ENCODE results near the gene AP1B1. TPM values are rescaled to one million over a fixed set of nuclear protein-coding genes. Genes with fewer than 3 reads are reported as not detected.

AP1B1 gene
- total and polyA plus RNA-seq, 4 donors, result 22.3 to 71.9 (median 44.2) TPM

GRCh38 chr22:29308791-29309262 lies 79.5 kb downstream of the AP1B1 start:
- DNase-seq, result peak in 1 of 2 donors; percentile 58
- WGBS, 2 donors, result 31 to 39% methylated on average over 13 of the region's 13 CpGs
- Histone ChIP-seq H3K36me3 (ENCODE audit: control insufficient read depth in 1 of 2, insufficient read depth in 2 of 2, low read length in 1 of 2) (no peaks in the 10 kb centered on the region), H3K4me1 (ENCODE audit: control insufficient read depth in 1 of 2, insufficient read depth in 2 of 2, low read length in 2 of 2) (no peaks in the 10 kb centered on the region), H3K4me3 (ENCODE audit: low read length in 2 of 2) (no peak overlapping the region), H3K27me3 (ENCODE audit: control insufficient read depth in 1 of 2, insufficient read depth in 2 of 2, low read length in 1 of 2) (no peaks in the 10 kb centered on the region), H3K9me3 (ENCODE audit: control insufficient read depth, low read length) (no peaks in the 10 kb centered on the region), H3K27ac (ENCODE audit: low read depth in 1 of 2, low read length in 2 of 2) (peak overlapping the region in 1 of 2 donors; percentile 62)
- intact Hi-C loops (cut with DNase I), result loop anchor here (5.0 kb wide), 2 partner anchors 42 to 48 kb away; partner anchors contain the start of genes EWSR1 (in 1 of the 2) and RHBDD3 (in 1 of the 2)
- ATAC-seq (ENCODE audit: low FRiP score), result no peak

- ATAC-seq (ENCODE audit: low FRiP score) (no peak), DNase-seq (peak; percentile 56 to 77)
- no peaks in the 10 kb centered on the region for H3K36me3 ChIP-seq (ENCODE audit: control insufficient read depth in 1 of 2, insufficient read depth in 2 of 2, low read length in 1 of 2)
- intact Hi-C loops (cut with DNase I), result loop anchor here (5.0 kb wide), 2 partner anchors 41 to 49 kb away; partner anchors contain the start of genes EWSR1 (in 1 of the 2) and RHBDD3 (in 1 of the 2)
- 53 to 64% methylated on average over 50 of the region's 50 CpGs for whole genome bisulfite sequencing, 2 donors
- peak overlapping the region in 1 of 2 donors; percentile 62 for H3K27ac ChIP-seq (ENCODE audit: low read depth in 1 of 2, low read length in 2 of 2)
- no peaks in the 10 kb centered on the region for H3K27me3 ChIP-seq (ENCODE audit: control insufficient read depth in 1 of 2, insufficient read depth in 2 of 2, low read length in 1 of 2)
- no peak overlapping the region for H3K4me3 ChIP-seq (ENCODE audit: low read length in 2 of 2)
- no peaks in the 10 kb centered on the region for H3K4me1 ChIP-seq (ENCODE audit: control insufficient read depth in 1 of 2, insufficient read depth in 2 of 2, low read length in 2 of 2)
- H3K9me3 ChIP-seq (ENCODE audit: control insufficient read depth, low read length), result no peaks in the 10 kb centered on the region
Observed at GRCh38 chr22:29308148-29308790, 80.1 kb downstream of the AP1B1 start.

DNA sequence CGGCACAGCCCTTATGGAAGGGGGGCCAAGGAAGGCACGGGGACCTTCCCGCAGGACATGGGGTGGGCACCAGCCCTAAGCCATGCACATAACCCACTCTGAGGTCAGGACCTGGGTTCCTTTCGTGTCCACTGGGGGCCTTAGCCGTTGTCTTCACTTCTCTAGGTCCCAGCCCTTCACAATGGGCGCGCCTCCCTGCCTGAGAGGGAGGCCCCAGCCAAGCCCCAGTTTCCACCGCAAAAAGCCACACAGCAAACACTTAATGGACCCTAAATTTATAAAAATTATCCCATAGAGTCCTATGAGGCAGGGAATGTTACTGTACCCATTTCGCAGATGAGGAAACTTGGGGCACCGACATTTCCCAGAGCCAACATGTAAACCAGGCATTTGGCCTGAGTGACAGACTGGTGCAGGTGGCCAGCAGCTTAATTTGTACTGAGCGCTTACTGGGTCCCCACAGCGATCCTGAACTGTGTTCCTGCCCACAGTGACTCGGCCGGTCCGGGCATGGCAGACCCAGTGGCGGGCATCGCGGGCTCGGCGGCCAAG lies 80.7 kb downstream of the AP1B1 start:
- H3K9me3 ChIP-seq (ENCODE audit: control insufficient read depth, low read length), result no peaks in the 10 kb centered on the region
- H3K27ac ChIP-seq (ENCODE audit: low read depth in 1 of 2, low read length in 2 of 2), result peak overlapping the region in 1 of 2 donors; percentile 62
- intact Hi-C loops (cut with DNase I), result loop anchor here (2.0 to 5.0 kb wide), 3 partner anchors 39 to 50 kb away; partner anchors contain the start of genes EWSR1 (in 2 of the 2) and RHBDD3 (in 1 of the 2)
- no peaks in the 10 kb centered on the region for H3K27me3 ChIP-seq (ENCODE audit: control insufficient read depth in 1 of 2, insufficient read depth in 2 of 2, low read length in 1 of 2)
- WGBS, 2 donors, result 55 to 64% methylated on average over 20 of the region's 20 CpGs
- peak overlapping the region; percentile 77 to 92 for H3K4me3 ChIP-seq (ENCODE audit: low read length in 2 of 2)
- DNase-seq (no peak), ATAC-seq (ENCODE audit: low FRiP score) (no peak)
- H3K4me1 ChIP-seq (ENCODE audit: control insufficient read depth in 1 of 2, insufficient read depth in 2 of 2, low read length in 2 of 2), result no peaks in the 10 kb centered on the region
- H3K36me3 ChIP-seq (ENCODE audit: control insufficient read depth in 1 of 2, insufficient read depth in 2 of 2, low read length in 1 of 2), result no peaks in the 10 kb centered on the region

DNA sequence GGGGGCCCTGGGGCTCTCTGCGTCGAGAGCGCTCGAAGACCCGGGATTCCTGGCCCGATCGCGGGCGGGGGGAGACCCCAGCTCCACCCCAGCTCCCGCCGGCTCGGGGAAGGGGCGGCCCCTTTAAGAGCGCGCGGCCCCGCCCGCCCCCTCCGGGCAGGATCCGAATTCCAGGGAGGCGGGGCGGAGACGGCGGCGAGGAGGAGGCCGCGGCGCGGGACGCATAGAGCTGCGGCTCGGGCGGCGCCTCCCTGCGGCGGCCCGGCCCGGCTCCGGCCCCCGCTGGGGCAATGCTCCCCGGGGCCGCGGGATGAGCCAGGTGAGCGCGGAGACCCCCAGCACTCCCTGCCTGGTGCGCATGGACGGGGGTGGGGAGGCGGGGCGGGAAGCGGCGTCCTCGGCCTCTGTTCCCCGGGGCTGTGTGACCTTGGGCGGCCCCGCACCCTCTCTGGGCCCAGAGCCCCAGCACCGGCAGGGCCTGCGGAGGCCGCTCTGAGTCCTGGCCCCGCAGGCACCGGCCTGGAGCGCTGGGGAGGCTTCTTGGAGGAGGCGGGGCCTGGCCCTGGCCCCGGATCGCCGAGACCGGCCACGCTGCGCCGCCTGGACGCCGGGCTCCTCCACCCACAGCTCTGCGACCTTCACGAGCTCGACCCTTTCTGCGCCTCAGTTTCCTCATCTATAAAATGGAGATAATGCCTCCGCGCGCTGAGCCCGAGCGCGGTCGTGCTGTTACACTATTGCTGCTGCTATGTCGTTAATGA lies 81.4 kb downstream of the AP1B1 start:
- no peaks in the 10 kb centered on the region for H3K9me3 ChIP-seq (ENCODE audit: control insufficient read depth, low read length)
- peak overlapping the region in 1 of 2 donors; percentile 61 for H3K27ac ChIP-seq (ENCODE audit: low read depth in 1 of 2, low read length in 2 of 2)
- DNase-seq, result peak; percentile 88 to 95
- 2% methylated on average over 40 to 83 of the region's 83 CpGs for WGBS, 2 donors
- no peaks in the 10 kb centered on the region for H3K36me3 ChIP-seq (ENCODE audit: control insufficient read depth in 1 of 2, insufficient read depth in 2 of 2, low read length in 1 of 2)
- intact Hi-C loops (cut with DNase I), result loop anchor here (2.0 to 5.0 kb wide), 3 partner anchors 38 to 50 kb away; partner anchors contain the start of genes EWSR1 (in 2 of the 2) and RHBDD3 (in 1 of the 2)
- no peaks in the 10 kb centered on the region for H3K4me1 ChIP-seq (ENCODE audit: control insufficient read depth in 1 of 2, insufficient read depth in 2 of 2, low read length in 2 of 2)
- peak overlapping the region; percentile 77 to 92 for H3K4me3 ChIP-seq (ENCODE audit: low read length in 2 of 2)
- H3K27me3 ChIP-seq (ENCODE audit: control insufficient read depth in 1 of 2, insufficient read depth in 2 of 2, low read length in 1 of 2), result no peaks in the 10 kb centered on the region
- ATAC-seq (ENCODE audit: low FRiP score), result peak; percentile 79

DNA sequence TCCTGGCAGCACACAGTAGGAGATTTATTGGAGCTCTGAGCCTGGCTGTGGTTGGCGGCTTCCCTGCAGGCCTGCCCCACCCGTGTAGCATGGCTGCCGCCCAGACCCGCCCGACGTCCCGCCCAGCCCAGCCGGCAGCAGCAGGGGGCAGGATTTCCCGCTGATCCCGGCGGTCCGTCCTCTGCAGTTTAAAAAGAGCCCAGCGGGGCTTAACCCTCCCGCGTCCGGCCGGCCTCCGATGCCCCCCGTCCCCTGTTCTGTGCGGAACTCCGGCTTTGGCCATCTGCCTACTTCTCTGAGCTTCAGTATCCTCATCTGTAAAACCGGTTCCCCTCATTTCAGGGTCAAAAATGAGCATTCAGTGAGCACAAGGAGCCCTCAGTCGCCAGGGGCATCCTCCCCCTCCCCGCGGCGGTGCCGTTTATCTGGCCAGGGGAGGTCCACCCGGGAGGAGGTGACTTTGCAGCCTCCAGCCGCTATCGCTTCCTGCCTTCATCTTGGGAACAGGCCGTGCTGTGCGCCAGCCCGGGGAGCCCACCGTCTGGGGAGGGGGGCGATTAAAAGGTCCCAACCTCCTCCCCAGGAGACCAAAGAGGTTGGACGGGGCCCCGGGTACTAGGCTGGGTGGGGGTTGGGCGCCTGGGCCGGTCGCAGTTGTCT lies 82.1 kb downstream of the AP1B1 start, which contains the start of gene GAS2L1:
Gene GAS2L1 (plus strand): TSS at position 476 of the 660 bp plus-strand sequence. CDS start 1,456 bp downstream, outside the sequence.
- DNase-seq (peak; percentile 93 to 94), ATAC-seq (ENCODE audit: low FRiP score) (peak; percentile 84)
- Histone ChIP-seq H3K4me3 (ENCODE audit: low read length in 2 of 2) (peak within 1 kb of the TSS; percentile 77 to 92), H3K4me1 (ENCODE audit: control insufficient read depth in 1 of 2, insufficient read depth in 2 of 2, low read length in 2 of 2) (no peaks in the 10 kb centered on the region), H3K27me3 (ENCODE audit: control insufficient read depth in 1 of 2, insufficient read depth in 2 of 2, low read length in 1 of 2) (no peaks in the 10 kb centered on the region), H3K27ac (ENCODE audit: low read depth in 1 of 2, low read length in 2 of 2) (peak within 1 kb of the TSS in 1 of 2 donors; percentile 61), H3K36me3 (ENCODE audit: control insufficient read depth in 1 of 2, insufficient read depth in 2 of 2, low read length in 1 of 2) (no peaks in the 10 kb centered on the region), H3K9me3 (ENCODE audit: control insufficient read depth, low read length) (no peaks in the 10 kb centered on the region)
- intact Hi-C loops (cut with DNase I), result loop anchor here (2.0 to 5.0 kb wide), 3 partner anchors 38 to 51 kb away; partner anchors contain the start of genes EWSR1 (in 2 of the 2) and RHBDD3 (in 1 of the 2)
- 0 to 1% methylated on average over 40 of the region's 40 CpGs for WGBS, 2 donors

DNA sequence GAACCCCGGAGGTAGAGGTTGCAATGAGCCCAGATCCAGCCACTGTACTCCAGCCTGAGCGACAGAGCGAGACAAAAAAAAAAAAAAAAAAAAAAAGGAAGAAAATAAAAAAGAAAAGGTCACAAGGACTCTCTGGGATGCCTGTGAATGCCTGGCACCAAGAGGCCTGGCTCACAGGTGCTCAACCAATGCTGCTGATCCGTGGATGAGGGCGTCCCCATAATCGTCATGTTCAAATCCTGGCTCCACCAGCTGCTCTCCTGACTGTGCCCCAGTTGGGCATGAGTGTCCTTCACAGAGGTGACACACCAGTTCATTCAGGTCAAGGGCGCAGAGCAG lies 82.6 kb downstream of the AP1B1 start:
- Histone ChIP-seq H3K4me1 (ENCODE audit: control insufficient read depth in 1 of 2, insufficient read depth in 2 of 2, low read length in 2 of 2) (no peaks in the 10 kb centered on the region), H3K27me3 (ENCODE audit: control insufficient read depth in 1 of 2, insufficient read depth in 2 of 2, low read length in 1 of 2) (no peaks in the 10 kb centered on the region), H3K4me3 (ENCODE audit: low read length in 2 of 2) (no peak overlapping the region), H3K36me3 (ENCODE audit: control insufficient read depth in 1 of 2, insufficient read depth in 2 of 2, low read length in 1 of 2) (no peaks in the 10 kb centered on the region), H3K9me3 (ENCODE audit: control insufficient read depth, low read length) (no peaks in the 10 kb centered on the region), H3K27ac (ENCODE audit: low read depth in 1 of 2, low read length in 2 of 2) (no peak overlapping the region)
- intact Hi-C loops (cut with DNase I), result loop anchor here (2.0 to 5.0 kb wide), 3 partner anchors 37 to 51 kb away; partner anchors contain the start of genes EWSR1 (in 2 of the 2) and RHBDD3 (in 1 of the 2)
- WGBS, 2 donors, result 40 to 47% methylated on average over 7 of the region's 7 CpGs
- no peak for DNase-seq
- ATAC-seq (ENCODE audit: low FRiP score), result no peak

- no peaks in the 10 kb centered on the region for H3K27me3 ChIP-seq (ENCODE audit: control insufficient read depth in 1 of 2, insufficient read depth in 2 of 2, low read length in 1 of 2)
- WGBS, 2 donors, result 22 to 25% methylated on average over 13 of the region's 13 CpGs
- DNase-seq (peak in 1 of 2 donors; percentile 74), ATAC-seq (ENCODE audit: low FRiP score) (no peak)
- no peaks in the 10 kb centered on the region for H3K4me1 ChIP-seq (ENCODE audit: control insufficient read depth in 1 of 2, insufficient read depth in 2 of 2, low read length in 2 of 2)
- H3K9me3 ChIP-seq (ENCODE audit: control insufficient read depth, low read length), result no peaks in the 10 kb centered on the region
- H3K4me3 ChIP-seq (ENCODE audit: low read length in 2 of 2), result no peak overlapping the region
- H3K36me3 ChIP-seq (ENCODE audit: control insufficient read depth in 1 of 2, insufficient read depth in 2 of 2, low read length in 1 of 2), result peaks cover 0 to 12% of the 10 kb centered on the region in 2 donors
- intact Hi-C loops (cut with DNase I), result no loop called here
- H3K27ac ChIP-seq (ENCODE audit: low read depth in 1 of 2, low read length in 2 of 2), result no peak overlapping the region
Observed at GRCh38 chr22:29302681-29303465, 85.5 kb downstream of the AP1B1 start.

All from aorta (tissue), 5 donors.